GM23338 (cell line): ENCODE results near the gene MICAL3. TPM values are rescaled to one million over a fixed set of nuclear protein-coding genes. Genes with fewer than 3 reads are reported as not detected.

ENCODE experiments used
- ATAC-seq: fragments of 200-7000 bp; cut with Tn5 transposase; 3 replicates; pipeline ENCODE4 v1.9.1; 2020
- DNase-seq: peaks from one replicate; pipeline ENCODE4 v3.0.0-alpha.2; 2015; ENCODE audit warnings: low spot score
- H2AFZ ChIP-seq: fragments of 200-600 bp; sonication (generic); 2 replicates; pipeline ENCODE4 v1.8.0; 2016; ENCODE audit warnings: antibody characterized with exemption, mild to moderate bottlenecking, moderate library complexity
- H3F3A ChIP-seq: fragments of 200-600 bp; sonication (generic); replicated peaks from 2 replicates; pipeline ENCODE4 v1.8.0; 2017; ENCODE audit warnings: antibody characterized with exemption, mixed run types, low read depth
- H3K27ac ChIP-seq: fragments of 200-600 bp; sonication (generic); 2 replicates; pipeline ENCODE4 v1.6.1; 2016; ENCODE audit warnings: low read depth
- H3K27me3 ChIP-seq: fragments of 200-600 bp; sonication (generic); 2 replicates; pipeline ENCODE4 v1.8.0; 2016; ENCODE audit warnings: mild to moderate bottlenecking, mixed run types, moderate library complexity; ENCODE audit not compliant: insufficient read depth
- H3K36me3 ChIP-seq: fragments of 200-600 bp; sonication (generic); 2 replicates; pipeline ENCODE4 v1.8.0; 2016; ENCODE audit warnings: mild to moderate bottlenecking; ENCODE audit not compliant: insufficient read depth
- H3K4me1 ChIP-seq: fragments of 200-600 bp; sonication (generic); 2 replicates; pipeline ENCODE4 v1.8.0; 2016; ENCODE audit warnings: mild to moderate bottlenecking, moderate library complexity; ENCODE audit not compliant: insufficient read depth
- H3K4me2 ChIP-seq: fragments of 200-600 bp; sonication (generic); 2 replicates; pipeline ENCODE4 v1.7.1; 2017; ENCODE audit warnings: mixed run types
- H3K4me3 ChIP-seq: fragments of 200-600 bp; sonication (generic); 2 replicates; pipeline ENCODE4 v1.6.1; 2016; ENCODE audit warnings: mixed run types
- H3K79me2 ChIP-seq: fragments of 200-600 bp; sonication (generic); replicated peaks from 2 replicates; pipeline ENCODE4 v1.8.0; 2017; ENCODE audit warnings: mild to moderate bottlenecking; ENCODE audit not compliant: insufficient read depth
- H3K9me2 ChIP-seq: fragments of 200-600 bp; sonication (generic); 2 replicates; pipeline ENCODE4 v1.8.0; 2017; ENCODE audit not compliant: insufficient read depth
- H4K20me1 ChIP-seq: fragments of 200-600 bp; sonication (generic); replicated peaks from 2 replicates; pipeline ENCODE4 v1.8.0; 2017; ENCODE audit warnings: mild to moderate bottlenecking; ENCODE audit not compliant: insufficient read depth
- H3K27ac Mint-ChIP-seq: 2 replicates; pipeline ENCODE4 v1.8.0; 2020; ENCODE audit warnings: inconsistent platforms, mild to moderate bottlenecking, moderate library complexity, mixed read lengths
- H3K27me3 Mint-ChIP-seq: 3 replicates; pipeline ENCODE4 v1.8.0; 2022; ENCODE audit warnings: low read depth, mild to moderate bottlenecking, moderate library complexity, mixed read lengths, inconsistent platforms; ENCODE audit not compliant: insufficient read depth, poor library complexity
- H3K36me3 Mint-ChIP-seq: 3 replicates; pipeline ENCODE4 v1.8.0; 2021; ENCODE audit warnings: low read depth, mild to moderate bottlenecking, inconsistent platforms, moderate library complexity, mixed read lengths
- H3K4me1 Mint-ChIP-seq: 3 replicates; pipeline ENCODE4 v1.8.0; 2020; ENCODE audit warnings: mild to moderate bottlenecking, inconsistent platforms, mixed read lengths
- H3K4me3 Mint-ChIP-seq: 3 replicates; pipeline ENCODE4 v1.8.0; 2021; ENCODE audit warnings: moderate library complexity, mild to moderate bottlenecking, inconsistent platforms, mixed read lengths
- H3K9me3 Mint-ChIP-seq: 3 replicates; pipeline ENCODE4 v1.8.0; 2020; ENCODE audit warnings: moderate library complexity, mild to moderate bottlenecking, inconsistent platforms, mixed read lengths
- CREB1 ChIP-seq: fragments of 250-450 bp; sonication (Bioruptor Pico); IDR thresholded peaks from 2 replicates; pipeline ENCODE4 v1.5.0; 2020; ENCODE audit warnings: low read depth, mild to moderate bottlenecking, moderate library complexity
- EZH2 ChIP-seq: fragments of 200-600 bp; sonication (generic); IDR thresholded peaks from one replicate; pipeline ENCODE4 v1.8.0; 2017; ENCODE audit warnings: antibody characterized with exemption, mild to moderate bottlenecking, low read depth; ENCODE audit not compliant: unreplicated experiment
- EZH2phosphoT487 ChIP-seq: fragments of 200-600 bp; sonication (generic); IDR thresholded peaks from one replicate; pipeline ENCODE4 v1.8.1; 2018; ENCODE audit warnings: antibody characterized with exemption; ENCODE audit not compliant: unreplicated experiment
- JUNB ChIP-seq: IDR thresholded peaks from one replicate; pipeline ENCODE4 v1.6.1; 2016; ENCODE audit warnings: antibody characterized with exemption; ENCODE audit not compliant: unreplicated experiment
- NANOG ChIP-seq: IDR thresholded peaks from 2 replicates; pipeline ENCODE4 v1.6.1; 2016; ENCODE audit warnings: antibody characterized with exemption, borderline replicate concordance
- POLR2AphosphoS5 ChIP-seq: IDR thresholded peaks from 2 replicates; pipeline ENCODE4 v1.6.1; 2016; ENCODE audit warnings: antibody characterized with exemption, low read depth
- STAT1 ChIP-seq: IDR thresholded peaks from one replicate; pipeline ENCODE4 v1.6.1; 2016; ENCODE audit warnings: antibody characterized with exemption; ENCODE audit not compliant: unreplicated experiment
- ZNF114 ChIP-seq: fragments of 250-450 bp; sonication (Bioruptor Pico); IDR thresholded peaks from 2 replicates; pipeline ENCODE4 v1.5.0; 2020; ENCODE audit warnings: mild to moderate bottlenecking, moderate library complexity
- ZNF331 ChIP-seq: fragments of 250-450 bp; sonication (Bioruptor Pico); IDR thresholded peaks from 2 replicates; pipeline ENCODE4 v1.5.0; 2020; ENCODE audit warnings: low read depth, mild to moderate bottlenecking, moderate library complexity
- polyA plus RNA-seq: library from polyadenylated mRNA; unstranded; fragments of >200 nt; fragmentation: Nextera tagmentation; extraction: Ambion mirVana; gene quantifications from 2 replicates; pipeline ENCODE4 v1.2.1, GENCODE V29; 2016
- total RNA-seq: library from RNA; depleted of rRNA; stranded (reverse); fragments of >200 nt; shearing (Covaris generic); gene quantifications from 2 replicates; pipeline ENCODE4 v1.2.3, GENCODE V29; 2014
- TF ChIP-seq, protein P1 (sequence below): fragments of 250-450 bp; sonication (Bioruptor Pico); IDR thresholded peaks from 2 replicates; pipeline ENCODE4 v1.5.0; 2020; ENCODE audit warnings: mild to moderate bottlenecking, moderate library complexity
- TF ChIP-seq, protein P2 (sequence below): IDR thresholded peaks from 2 replicates; pipeline ENCODE4 v1.6.1; 2016; ENCODE audit warnings: antibody characterized with exemption
- TF ChIP-seq, protein P3 (sequence below): IDR thresholded peaks from one replicate; pipeline ENCODE4 v1.6.1; 2018; ENCODE audit warnings: antibody characterized with exemption; ENCODE audit not compliant: unreplicated experiment
- TF ChIP-seq, protein P4 (sequence below), 2 experiments: fragments of 200-600 bp in 1 of 2; sonication (generic) in 1 of 2; conservative IDR thresholded peaks; 2 replicates each; pipeline versions ENCODE4 v1.5.1 to v1.6.1; 2016 to 2017; ENCODE audit warnings: antibody characterized with exemption in 2 of 2, low read depth in 2 of 2, mild to moderate bottlenecking in 2 of 2, moderate library complexity in 1 of 2

Gene MICAL3
- total and polyA plus RNA-seq, 2 experiments from 2014 or later: 10.1 to 33.9 TPM

DNA sequence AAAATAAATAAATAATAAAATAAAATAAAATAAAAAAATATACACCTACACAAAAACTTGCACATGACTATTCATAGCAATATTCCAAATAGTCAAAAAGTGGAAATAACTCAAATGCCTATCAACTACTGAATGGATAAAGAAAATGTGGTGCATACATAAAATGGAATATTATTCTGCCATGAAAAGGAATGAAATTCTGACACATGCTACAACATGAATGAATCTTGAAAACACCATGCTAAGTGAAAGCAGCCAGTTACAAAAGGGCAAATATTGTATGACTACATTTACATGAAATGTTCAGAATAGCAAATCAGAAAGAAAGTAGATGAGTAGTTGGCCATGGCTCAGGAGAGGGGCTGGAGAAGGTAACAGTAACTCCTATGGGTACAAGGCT lies 46.3 kb downstream of the MICAL3 start:
- TF ChIP-seq, protein P1, sequence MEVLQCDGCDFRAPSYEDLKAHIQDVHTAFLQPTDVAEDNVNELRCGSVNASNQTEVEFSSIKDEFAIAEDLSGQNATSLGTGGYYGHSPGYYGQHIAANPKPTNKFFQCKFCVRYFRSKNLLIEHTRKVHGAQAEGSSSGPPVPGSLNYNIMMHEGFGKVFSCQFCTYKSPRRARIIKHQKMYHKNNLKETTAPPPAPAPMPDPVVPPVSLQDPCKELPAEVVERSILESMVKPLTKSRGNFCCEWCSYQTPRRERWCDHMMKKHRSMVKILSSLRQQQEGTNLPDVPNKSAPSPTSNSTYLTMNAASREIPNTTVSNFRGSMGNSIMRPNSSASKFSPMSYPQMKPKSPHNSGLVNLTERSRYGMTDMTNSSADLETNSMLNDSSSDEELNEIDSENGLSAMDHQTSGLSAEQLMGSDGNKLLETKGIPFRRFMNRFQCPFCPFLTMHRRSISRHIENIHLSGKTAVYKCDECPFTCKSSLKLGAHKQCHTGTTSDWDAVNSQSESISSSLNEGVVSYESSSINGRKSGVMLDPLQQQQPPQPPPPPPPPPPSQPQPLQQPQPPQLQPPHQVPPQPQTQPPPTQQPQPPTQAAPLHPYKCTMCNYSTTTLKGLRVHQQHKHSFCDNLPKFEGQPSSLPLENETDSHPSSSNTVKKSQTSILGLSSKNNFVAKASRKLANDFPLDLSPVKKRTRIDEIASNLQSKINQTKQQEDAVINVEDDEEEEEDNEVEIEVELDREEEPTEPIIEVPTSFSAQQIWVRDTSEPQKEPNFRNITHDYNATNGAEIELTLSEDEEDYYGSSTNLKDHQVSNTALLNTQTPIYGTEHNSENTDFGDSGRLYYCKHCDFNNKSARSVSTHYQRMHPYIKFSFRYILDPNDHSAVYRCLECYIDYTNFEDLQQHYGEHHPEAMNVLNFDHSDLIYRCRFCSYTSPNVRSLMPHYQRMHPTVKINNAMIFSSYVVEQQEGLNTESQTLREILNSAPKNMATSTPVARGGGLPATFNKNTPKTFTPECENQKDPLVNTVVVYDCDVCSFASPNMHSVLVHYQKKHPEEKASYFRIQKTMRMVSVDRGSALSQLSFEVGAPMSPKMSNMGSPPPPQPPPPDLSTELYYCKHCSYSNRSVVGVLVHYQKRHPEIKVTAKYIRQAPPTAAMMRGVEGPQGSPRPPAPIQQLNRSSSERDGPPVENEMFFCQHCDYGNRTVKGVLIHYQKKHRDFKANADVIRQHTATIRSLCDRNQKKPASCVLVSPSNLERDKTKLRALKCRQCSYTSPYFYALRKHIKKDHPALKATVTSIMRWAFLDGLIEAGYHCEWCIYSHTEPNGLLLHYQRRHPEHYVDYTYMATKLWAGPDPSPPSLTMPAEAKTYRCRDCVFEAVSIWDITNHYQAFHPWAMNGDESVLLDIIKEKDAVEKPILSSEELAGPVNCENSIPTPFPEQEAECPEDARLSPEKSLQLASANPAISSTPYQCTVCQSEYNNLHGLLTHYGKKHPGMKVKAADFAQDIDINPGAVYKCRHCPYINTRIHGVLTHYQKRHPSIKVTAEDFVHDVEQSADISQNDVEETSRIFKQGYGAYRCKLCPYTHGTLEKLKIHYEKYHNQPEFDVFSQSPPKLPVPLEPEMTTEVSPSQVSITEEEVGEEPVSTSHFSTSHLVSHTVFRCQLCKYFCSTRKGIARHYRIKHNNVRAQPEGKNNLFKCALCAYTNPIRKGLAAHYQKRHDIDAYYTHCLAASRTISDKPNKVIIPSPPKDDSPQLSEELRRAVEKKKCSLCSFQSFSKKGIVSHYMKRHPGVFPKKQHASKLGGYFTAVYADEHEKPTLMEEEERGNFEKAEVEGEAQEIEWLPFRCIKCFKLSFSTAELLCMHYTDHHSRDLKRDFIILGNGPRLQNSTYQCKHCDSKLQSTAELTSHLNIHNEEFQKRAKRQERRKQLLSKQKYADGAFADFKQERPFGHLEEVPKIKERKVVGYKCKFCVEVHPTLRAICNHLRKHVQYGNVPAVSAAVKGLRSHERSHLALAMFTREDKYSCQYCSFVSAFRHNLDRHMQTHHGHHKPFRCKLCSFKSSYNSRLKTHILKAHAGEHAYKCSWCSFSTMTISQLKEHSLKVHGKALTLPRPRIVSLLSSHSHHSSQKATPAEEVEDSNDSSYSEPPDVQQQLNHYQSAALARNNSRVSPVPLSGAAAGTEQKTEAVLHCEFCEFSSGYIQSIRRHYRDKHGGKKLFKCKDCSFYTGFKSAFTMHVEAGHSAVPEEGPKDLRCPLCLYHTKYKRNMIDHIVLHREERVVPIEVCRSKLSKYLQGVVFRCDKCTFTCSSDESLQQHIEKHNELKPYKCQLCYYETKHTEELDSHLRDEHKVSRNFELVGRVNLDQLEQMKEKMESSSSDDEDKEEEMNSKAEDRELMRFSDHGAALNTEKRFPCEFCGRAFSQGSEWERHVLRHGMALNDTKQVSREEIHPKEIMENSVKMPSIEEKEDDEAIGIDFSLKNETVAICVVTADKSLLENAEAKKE (CRISPR knock-in tag): no peak
- no peak for TF ChIP-seq EZH2phosphoT487
- no peak for TF ChIP-seq ZNF114 (CRISPR knock-in tag)
- TF ChIP-seq JUNB: no peak
- no peak for TF ChIP-seq CREB1 (CRISPR knock-in tag)
- TF ChIP-seq, protein P2, sequence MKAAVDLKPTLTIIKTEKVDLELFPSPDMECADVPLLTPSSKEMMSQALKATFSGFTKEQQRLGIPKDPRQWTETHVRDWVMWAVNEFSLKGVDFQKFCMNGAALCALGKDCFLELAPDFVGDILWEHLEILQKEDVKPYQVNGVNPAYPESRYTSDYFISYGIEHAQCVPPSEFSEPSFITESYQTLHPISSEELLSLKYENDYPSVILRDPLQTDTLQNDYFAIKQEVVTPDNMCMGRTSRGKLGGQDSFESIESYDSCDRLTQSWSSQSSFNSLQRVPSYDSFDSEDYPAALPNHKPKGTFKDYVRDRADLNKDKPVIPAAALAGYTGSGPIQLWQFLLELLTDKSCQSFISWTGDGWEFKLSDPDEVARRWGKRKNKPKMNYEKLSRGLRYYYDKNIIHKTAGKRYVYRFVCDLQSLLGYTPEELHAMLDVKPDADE: no peak
- no peak for TF ChIP-seq NANOG
- TF ChIP-seq, protein P3, sequence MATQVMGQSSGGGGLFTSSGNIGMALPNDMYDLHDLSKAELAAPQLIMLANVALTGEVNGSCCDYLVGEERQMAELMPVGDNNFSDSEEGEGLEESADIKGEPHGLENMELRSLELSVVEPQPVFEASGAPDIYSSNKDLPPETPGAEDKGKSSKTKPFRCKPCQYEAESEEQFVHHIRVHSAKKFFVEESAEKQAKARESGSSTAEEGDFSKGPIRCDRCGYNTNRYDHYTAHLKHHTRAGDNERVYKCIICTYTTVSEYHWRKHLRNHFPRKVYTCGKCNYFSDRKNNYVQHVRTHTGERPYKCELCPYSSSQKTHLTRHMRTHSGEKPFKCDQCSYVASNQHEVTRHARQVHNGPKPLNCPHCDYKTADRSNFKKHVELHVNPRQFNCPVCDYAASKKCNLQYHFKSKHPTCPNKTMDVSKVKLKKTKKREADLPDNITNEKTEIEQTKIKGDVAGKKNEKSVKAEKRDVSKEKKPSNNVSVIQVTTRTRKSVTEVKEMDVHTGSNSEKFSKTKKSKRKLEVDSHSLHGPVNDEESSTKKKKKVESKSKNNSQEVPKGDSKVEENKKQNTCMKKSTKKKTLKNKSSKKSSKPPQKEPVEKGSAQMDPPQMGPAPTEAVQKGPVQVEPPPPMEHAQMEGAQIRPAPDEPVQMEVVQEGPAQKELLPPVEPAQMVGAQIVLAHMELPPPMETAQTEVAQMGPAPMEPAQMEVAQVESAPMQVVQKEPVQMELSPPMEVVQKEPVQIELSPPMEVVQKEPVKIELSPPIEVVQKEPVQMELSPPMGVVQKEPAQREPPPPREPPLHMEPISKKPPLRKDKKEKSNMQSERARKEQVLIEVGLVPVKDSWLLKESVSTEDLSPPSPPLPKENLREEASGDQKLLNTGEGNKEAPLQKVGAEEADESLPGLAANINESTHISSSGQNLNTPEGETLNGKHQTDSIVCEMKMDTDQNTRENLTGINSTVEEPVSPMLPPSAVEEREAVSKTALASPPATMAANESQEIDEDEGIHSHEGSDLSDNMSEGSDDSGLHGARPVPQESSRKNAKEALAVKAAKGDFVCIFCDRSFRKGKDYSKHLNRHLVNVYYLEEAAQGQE: no peak
- no peak for TF ChIP-seq STAT1
- TF ChIP-seq ZNF331 (CRISPR knock-in tag): no peak
- no peak for TF ChIP-seq EZH2
- TF ChIP-seq, protein P4, sequence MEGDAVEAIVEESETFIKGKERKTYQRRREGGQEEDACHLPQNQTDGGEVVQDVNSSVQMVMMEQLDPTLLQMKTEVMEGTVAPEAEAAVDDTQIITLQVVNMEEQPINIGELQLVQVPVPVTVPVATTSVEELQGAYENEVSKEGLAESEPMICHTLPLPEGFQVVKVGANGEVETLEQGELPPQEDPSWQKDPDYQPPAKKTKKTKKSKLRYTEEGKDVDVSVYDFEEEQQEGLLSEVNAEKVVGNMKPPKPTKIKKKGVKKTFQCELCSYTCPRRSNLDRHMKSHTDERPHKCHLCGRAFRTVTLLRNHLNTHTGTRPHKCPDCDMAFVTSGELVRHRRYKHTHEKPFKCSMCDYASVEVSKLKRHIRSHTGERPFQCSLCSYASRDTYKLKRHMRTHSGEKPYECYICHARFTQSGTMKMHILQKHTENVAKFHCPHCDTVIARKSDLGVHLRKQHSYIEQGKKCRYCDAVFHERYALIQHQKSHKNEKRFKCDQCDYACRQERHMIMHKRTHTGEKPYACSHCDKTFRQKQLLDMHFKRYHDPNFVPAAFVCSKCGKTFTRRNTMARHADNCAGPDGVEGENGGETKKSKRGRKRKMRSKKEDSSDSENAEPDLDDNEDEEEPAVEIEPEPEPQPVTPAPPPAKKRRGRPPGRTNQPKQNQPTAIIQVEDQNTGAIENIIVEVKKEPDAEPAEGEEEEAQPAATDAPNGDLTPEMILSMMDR (conservative IDR thresholded peaks at IDR 0.05; ENCODE audit: low read depth in 2 of 2): no peak
- no peak for TF ChIP-seq POLR2AphosphoS5
- Histone ChIP-seq H3K79me2 (peaks cover 96% of the 10 kb centered on the region), H3K4me3 (no peak overlapping the region)

More for the DNA sequence above, 46.3 kb downstream of the MICAL3 start:
- H3K36me3 Mint-ChIP-seq: peaks cover 6% of the 10 kb centered on the region; the same call in 1 of the 3 replicates
- Histone ChIP-seq H3K4me1 (peaks cover 32% of the 10 kb centered on the region), H3K27me3 (no peaks in the 10 kb centered on the region), H3K9me2 (no peaks in the 10 kb centered on the region), H3K4me2 (no peak overlapping the region), H2AFZ (no peak overlapping the region), H4K20me1 (peaks cover 42% of the 10 kb centered on the region), H3K27ac (no peak overlapping the region), H3K36me3 (no peaks in the 10 kb centered on the region), H3F3A (0 out of 2 replicates have a peak, but pooled peaks cover 3% of the 10 kb centered on the region)
- ATAC-seq (no peak), DNase-seq (no peak)
- no peak overlapping the region for H3K4me3 Mint-ChIP-seq
- H3K27me3 Mint-ChIP-seq: peaks cover 6% of the 10 kb centered on the region
- H3K4me1 Mint-ChIP-seq: peaks cover 39% of the 10 kb centered on the region
- H3K27ac Mint-ChIP-seq: no peak overlapping the region
- no peaks in the 10 kb centered on the region; the same call in 2 of the 3 replicates for H3K9me3 Mint-ChIP-seq
